GM19099 (cell line): ENCODE data around the gene ANKH.

ENCODE experiments used
- POLR2A ChIP-seq: IDR thresholded peaks from 3 replicates; pipeline ENCODE4 v1.6.1; 2011; ENCODE audit warnings: low read depth; ENCODE audit not compliant: insufficient read length; ENCODE audit errors: extremely low read depth

ANKH gene

GRCh38 chr5:14896131-14896530 is 24.6 kb upstream of the ANKH start:
- no peak for TF ChIP-seq POLR2A

DNA sequence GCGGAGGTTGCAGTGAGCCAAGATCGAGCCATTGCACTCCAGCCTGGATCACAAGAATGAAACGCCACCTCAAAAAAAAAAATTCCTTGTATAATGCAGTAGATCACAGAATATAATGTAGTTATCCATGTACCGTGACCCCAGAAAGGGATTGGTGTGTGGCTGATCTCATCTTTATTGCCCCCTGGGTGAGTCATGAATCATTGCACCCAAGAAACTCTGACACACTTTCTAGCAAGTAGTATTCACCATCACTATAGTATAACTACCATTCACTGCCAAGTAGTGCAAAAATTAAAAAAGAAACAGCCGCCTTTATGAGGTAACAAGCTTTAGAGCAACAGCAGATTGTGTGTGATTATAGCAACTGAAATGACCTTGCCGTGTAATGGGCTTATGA is 23.7 kb upstream of the ANKH start:
- TF ChIP-seq POLR2A, result no peak

GRCh38 chr5:14894748-14895147 is 23.2 kb upstream of the ANKH start:
- TF ChIP-seq POLR2A, result no peak

DNA sequence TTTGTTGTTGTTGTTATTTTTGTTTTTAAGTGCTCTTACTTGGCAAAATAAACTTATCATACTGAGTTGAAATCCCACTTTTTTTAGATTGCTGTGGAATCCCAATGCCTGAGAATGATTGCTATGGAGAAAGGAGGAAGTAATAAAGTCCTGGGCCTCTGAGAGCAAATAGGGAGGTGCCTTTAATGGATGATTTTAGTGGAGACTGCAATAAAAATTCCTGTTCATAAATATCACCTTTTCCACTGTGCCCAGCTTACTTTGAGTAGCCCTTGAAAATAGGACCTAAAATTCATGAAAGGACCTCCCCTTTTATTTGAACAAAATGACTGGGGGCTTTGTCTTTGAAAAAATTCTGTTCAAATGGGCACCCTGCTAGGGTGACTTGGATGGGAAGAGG is 21.8 kb upstream of the ANKH start:
- TF ChIP-seq POLR2A, result no peak

DNA sequence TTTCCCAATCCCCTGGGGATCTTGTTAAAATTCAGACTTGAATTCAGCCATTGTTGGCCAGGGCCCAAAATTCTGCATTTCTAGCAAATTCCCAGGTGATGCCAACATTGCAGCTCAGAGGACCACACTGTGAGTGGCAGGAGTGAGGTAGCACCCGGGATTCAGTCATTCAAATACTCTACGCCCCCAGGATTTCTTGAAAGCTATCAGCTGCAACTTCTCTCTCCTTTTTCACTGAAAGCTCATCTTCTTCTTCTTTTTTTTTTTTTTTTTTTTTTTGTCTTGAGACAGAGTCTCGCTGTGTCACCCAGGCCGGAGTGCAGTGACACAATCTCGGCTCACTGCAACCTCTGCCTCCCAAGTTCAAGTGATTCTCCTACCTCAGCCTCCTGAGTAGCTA is 19.3 kb upstream of the ANKH start:
- no peak for TF ChIP-seq POLR2A

- TF ChIP-seq POLR2A, result no peak
Observed at GRCh38 chr5:14884062-14884612, 12.6 kb upstream of the ANKH start.

- TF ChIP-seq POLR2A, result no peak
Observed at GRCh38 chr5:14882658-14883580, 11.3 kb upstream of the ANKH start.

DNA sequence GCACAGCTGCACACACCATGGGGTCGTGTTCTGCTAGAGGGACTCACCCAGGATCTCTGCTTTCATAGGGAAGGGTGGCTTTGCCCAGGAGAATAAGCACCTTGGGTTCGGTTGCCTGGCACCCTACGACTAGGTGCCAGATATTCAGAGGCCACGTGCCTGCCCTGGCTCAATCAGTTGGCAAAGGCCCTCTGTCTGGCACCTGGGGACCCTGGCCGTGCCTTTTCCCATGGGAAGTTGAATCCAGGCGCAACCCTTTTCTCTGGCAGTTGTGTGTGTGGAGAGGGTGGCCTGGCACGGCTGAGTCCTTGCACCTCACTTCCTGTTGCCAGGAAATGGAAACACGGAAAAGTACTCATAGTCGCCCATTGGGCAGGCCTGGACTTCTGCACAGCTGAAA is 10.2 kb upstream of the ANKH start:
- no peak for TF ChIP-seq POLR2A

GRCh38 chr5:14880688-14881087 is 9.1 kb upstream of the ANKH start:
- no peak for TF ChIP-seq POLR2A

GRCh38 chr5:14879937-14880589 is 8.5 kb upstream of the ANKH start:
- no peak for TF ChIP-seq POLR2A

- no peak for TF ChIP-seq POLR2A
Observed at GRCh38 chr5:14879393-14879792, 7.8 kb upstream of the ANKH start.

GRCh38 chr5:14876095-14876494 is 4.5 kb upstream of the ANKH start:
- TF ChIP-seq POLR2A, result no peak

DNA sequence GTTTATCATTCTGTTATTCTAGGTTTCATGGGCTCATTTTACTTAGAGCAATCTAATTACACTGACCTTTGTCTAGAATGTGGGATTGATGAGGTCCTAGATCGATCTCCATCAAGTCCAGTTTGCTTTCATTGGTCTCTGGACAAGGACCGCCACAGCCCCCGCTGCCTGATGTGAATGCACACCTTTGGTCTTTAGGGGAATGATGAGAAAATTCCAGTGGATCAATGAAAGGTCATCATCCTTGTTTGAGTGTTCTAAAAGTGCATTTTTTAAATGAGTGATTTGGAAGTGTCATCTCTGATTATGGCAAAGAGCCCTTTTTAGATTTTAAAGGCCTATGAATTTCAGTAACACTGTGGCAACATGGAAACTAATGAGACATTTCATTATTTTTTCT is 2.2 kb upstream of the ANKH start:
- TF ChIP-seq POLR2A, result no peak

DNA sequence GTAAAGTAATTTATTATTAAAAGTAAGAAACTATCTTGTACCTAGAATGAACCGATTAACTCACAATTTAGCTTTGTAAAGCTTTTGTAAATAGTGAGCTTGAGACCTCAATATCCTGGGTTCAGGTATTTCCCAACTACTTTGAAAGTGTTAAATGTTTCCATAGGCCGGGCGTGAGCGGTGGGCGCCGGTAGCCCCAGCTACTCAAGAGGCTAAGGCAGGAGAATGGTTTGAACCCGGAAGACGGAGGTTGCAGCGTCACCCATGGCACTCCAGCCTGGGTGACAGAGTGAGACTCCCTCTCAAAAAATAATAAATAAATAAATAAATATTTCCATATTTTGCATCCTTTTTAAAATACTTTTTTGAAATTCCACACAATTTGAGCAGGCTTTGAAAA is 1.5 kb upstream of the ANKH start:
- no peak for TF ChIP-seq POLR2A

GRCh38 chr5:14872070-14872989 is 752 bp upstream of the ANKH start:
- TF ChIP-seq POLR2A, result no peak
